ENCODE data around the gene CHSY3. TPM values are rescaled to one million over a fixed set of nuclear protein-coding genes. Genes with fewer than 3 reads are reported as not detected.
A peak's percentile ranks its signal among the peaks of the same experiment; 100 is the strongest.

CHSY3 gene
- polyA plus RNA-seq, 3 donors, result not detected

DNA sequence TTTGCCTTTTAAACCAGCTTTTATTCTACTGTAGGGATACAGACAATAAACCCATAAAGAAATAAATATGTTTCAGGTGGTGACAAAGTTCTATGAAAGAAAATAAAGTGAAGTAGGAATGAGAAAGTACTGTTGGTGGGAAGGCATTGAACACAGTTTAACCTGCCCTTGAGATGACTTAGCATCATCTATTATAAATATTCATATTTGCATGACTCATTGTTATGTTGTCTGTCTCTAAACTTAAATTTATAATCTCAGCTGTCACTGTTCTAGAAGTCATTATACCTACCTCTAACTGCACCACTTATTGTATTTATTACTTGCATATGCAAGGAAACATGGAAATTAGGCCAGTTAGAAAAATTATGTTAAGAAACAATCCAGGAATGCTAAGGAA lies 202.2 kb downstream of the CHSY3 start:
- no peaks in the 10 kb centered on the region for H3K79me2 ChIP-seq (ENCODE audit: insufficient read depth, low read length)
- no peaks in the 10 kb centered on the region for H3K4me1 Mint-ChIP-seq
- no peak for DNase-seq
- no peaks in the 10 kb centered on the region for H3K9me3 Mint-ChIP-seq
- H3K9ac ChIP-seq (ENCODE audit: insufficient read depth, low read length, poor library complexity, severe bottlenecking), result no peak overlapping the region
- intact Hi-C loops (cut with micrococcal nuclease), result no loop called here
- no peak overlapping the region for H3K4me3 ChIP-seq (replicated peaks in 1 of 3; ENCODE audit: low read depth in 2 of 3, low read length in 3 of 3)
- no peaks in the 10 kb centered on the region for H3K36me3 Mint-ChIP-seq
- H4K20me1 ChIP-seq (ENCODE audit: insufficient read depth, low read length), result no peaks in the 10 kb centered on the region
- H3K4me1 ChIP-seq (ENCODE audit: control insufficient read depth in 1 of 2, insufficient read depth in 2 of 2, low read length in 2 of 2), result no peaks in the 10 kb centered on the region
- no peak for TF ChIP-seq CTCF (IDR thresholded peaks at IDR 0.05)
- H3K9me3 ChIP-seq (replicated peaks in 1 of 2; ENCODE audit: control insufficient read depth in 1 of 2, insufficient read depth in 1 of 2, low read length in 2 of 2), result no peaks in the 10 kb centered on the region
- no peak overlapping the region for H3K4me2 ChIP-seq (replicated peaks; ENCODE audit: extremely low read depth, low read length, poor library complexity, severe bottlenecking)
- no peak overlapping the region for H3K27ac Mint-ChIP-seq
- H3K36me3 ChIP-seq (replicated peaks in 1 of 2; ENCODE audit: control insufficient read depth in 1 of 2, insufficient read depth in 2 of 2, low read length in 2 of 2), result no peaks in the 10 kb centered on the region
- H3K4me3 Mint-ChIP-seq, result no peak overlapping the region
- H3K27ac ChIP-seq (ENCODE audit: low read depth in 1 of 2, low read length in 2 of 2), result no peak overlapping the region
- no peaks in the 10 kb centered on the region for H3K27me3 Mint-ChIP-seq (ENCODE audit: low read depth in 3 of 3)
- no peaks in the 10 kb centered on the region for H3K27me3 ChIP-seq (ENCODE audit: control insufficient read depth in 2 of 2, insufficient read depth in 2 of 2, low read length in 2 of 2)
- H2AFZ ChIP-seq (ENCODE audit: insufficient read depth, low read depth, low read length, poor library complexity, severe bottlenecking), result no peak overlapping the region

DNA sequence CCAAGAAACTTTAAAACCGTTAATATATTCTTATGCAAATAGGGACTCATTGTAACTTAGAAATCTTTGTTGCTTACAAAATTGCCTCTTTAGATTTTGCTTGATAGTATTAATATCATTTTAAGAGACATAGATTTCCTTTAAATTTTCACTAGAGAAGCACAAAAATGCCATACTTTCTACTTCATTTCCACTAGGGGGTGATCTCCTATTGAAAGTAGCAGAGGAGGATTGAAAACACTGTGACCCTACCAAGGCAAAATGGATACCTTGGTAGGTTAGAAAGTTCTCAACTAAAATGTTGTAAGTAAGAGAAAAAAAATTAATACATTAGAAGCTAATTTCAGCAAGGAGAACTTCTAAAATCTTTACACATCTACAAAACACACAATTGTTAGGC lies 204.9 kb downstream of the CHSY3 start:
- no peak overlapping the region for H2AFZ ChIP-seq (ENCODE audit: insufficient read depth, low read depth, low read length, poor library complexity, severe bottlenecking)
- no peak for TF ChIP-seq CTCF (IDR thresholded peaks at IDR 0.05)
- H3K36me3 Mint-ChIP-seq, result no peaks in the 10 kb centered on the region
- intact Hi-C loops (cut with micrococcal nuclease), result no loop called here
- no CpG with 5 or more reads among the region's 1 CpG for WGBS (ENCODE audit: insufficient coverage)
- no peaks in the 10 kb centered on the region for H3K4me1 Mint-ChIP-seq
- peak in 1 of 3 donors; percentile 8 for DNase-seq
- H3K27me3 ChIP-seq (ENCODE audit: control insufficient read depth in 2 of 2, insufficient read depth in 2 of 2, low read length in 2 of 2), result no peaks in the 10 kb centered on the region
- no peaks in the 10 kb centered on the region for H3K27me3 Mint-ChIP-seq (ENCODE audit: low read depth in 3 of 3)
- H3K36me3 ChIP-seq (replicated peaks in 1 of 2; ENCODE audit: control insufficient read depth in 1 of 2, insufficient read depth in 2 of 2, low read length in 2 of 2), result no peaks in the 10 kb centered on the region
- H3K4me3 ChIP-seq (replicated peaks in 1 of 3; ENCODE audit: low read depth in 2 of 3, low read length in 3 of 3), result no peak overlapping the region
- H3K4me2 ChIP-seq (replicated peaks; ENCODE audit: extremely low read depth, low read length, poor library complexity, severe bottlenecking), result no peak overlapping the region
- no peaks in the 10 kb centered on the region for H3K9me3 ChIP-seq (replicated peaks in 1 of 2; ENCODE audit: control insufficient read depth in 1 of 2, insufficient read depth in 1 of 2, low read length in 2 of 2)
- H3K9ac ChIP-seq (ENCODE audit: insufficient read depth, low read length, poor library complexity, severe bottlenecking), result no peak overlapping the region
- H4K20me1 ChIP-seq (ENCODE audit: insufficient read depth, low read length), result no peaks in the 10 kb centered on the region
- no peaks in the 10 kb centered on the region for H3K4me1 ChIP-seq (ENCODE audit: control insufficient read depth in 1 of 2, insufficient read depth in 2 of 2, low read length in 2 of 2)
- H3K4me3 Mint-ChIP-seq, result no peak overlapping the region
- H3K27ac Mint-ChIP-seq, result no peak overlapping the region
- H3K27ac ChIP-seq (ENCODE audit: low read depth in 1 of 2, low read length in 2 of 2), result no peak overlapping the region
- H3K79me2 ChIP-seq (ENCODE audit: insufficient read depth, low read length), result no peaks in the 10 kb centered on the region
- H3K9me3 Mint-ChIP-seq, result no peaks in the 10 kb centered on the region
